HG03432 (cell line): Measurements from ENCODE around the gene NAV1.

Experiments
- ATAC-seq: cut with Tn5 transposase; IDR thresholded peaks from one replicate; pipeline ENCODE4 v1.9.1; 2021; ENCODE audit warnings: mild to moderate bottlenecking, moderate library complexity; ENCODE audit not compliant: unreplicated experiment

The NAV1 gene

DNA sequence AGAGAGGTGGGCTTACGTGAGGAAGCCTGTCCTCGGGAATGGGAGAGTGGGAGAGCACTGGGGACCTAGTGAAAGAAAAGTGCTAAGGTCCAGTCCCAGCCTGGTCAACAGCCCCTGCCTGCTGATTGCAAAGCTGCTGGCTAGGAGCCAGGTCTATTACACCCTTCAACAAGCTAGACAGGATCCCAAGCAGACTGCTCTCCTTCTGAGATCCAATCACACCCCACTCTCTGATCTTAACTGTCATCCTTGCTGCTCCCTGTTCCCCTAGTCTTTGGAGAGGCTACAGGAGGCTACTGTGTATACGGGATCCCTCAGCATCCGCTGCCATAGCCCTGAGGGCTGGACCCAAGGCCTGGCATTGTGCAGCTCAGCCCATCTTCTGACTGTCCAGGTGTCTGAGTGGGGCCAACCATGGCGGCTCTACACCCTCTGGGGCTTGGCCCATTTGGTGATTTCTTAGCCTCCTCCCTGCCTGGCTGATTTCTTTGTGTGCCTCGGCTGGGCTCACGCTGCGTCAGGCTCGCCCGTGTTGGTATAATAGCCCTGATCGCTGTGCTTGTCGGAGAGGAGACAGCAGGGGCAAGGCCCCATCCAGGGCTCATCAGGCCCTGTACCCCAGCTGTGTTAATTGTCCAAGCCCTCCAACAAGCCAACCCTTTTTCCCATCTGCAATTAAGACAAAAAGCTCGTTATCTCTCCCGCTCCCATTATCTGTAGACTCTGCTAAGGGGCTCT lies 43.9 kb downstream of the NAV1 start:
- no peak for ATAC-seq

DNA sequence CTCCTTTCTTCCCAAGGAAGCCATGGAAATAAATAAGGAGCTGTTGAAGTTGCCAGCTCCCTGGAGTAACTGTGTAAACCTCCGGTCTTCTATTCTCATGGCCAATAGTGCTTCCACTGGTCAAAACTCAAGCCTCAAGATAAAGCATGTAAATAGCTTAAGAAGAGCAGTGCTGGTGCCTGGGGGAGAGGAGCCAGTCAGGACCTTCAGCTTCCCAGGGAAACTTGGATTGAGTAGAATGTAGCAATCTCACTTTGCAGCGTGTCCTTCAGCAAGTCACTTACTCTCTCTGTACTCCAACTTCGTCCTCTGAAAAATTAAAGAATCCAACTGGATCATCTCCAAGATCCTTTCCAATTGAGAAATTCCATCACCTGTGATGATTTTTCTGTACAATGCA lies 44.7 kb downstream of the NAV1 start:
- no peak for ATAC-seq

DNA sequence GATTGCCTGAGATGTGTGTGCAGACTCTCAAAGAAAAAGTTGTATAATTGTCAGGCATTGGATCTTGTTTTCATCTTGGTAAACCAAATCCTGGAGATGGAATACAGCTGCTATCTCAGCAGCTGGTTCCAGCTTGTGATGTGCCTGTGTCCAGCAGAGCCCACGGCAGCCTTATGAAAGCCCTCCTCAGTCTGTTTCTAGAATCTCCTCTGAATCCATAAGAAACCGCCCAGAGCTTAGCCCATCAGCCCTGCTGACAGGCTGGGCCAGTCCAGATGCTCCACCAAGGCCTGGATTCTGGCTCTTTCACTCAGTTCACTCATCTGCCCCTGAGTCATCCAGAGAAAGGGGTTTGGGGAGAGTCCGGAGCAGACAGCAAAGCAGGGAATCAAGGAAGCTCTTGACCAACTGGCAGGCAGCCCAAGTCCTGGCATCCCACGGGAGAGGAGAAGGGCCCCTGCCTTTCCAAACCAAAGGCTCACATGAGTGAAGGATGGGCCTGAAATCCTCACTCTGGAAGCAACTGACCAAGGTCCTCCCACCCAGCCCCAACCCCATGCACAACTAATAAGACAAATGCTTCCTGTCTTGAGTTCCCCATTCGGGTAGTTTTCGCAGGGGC lies 45.7 kb downstream of the NAV1 start:
- no peak for ATAC-seq

DNA sequence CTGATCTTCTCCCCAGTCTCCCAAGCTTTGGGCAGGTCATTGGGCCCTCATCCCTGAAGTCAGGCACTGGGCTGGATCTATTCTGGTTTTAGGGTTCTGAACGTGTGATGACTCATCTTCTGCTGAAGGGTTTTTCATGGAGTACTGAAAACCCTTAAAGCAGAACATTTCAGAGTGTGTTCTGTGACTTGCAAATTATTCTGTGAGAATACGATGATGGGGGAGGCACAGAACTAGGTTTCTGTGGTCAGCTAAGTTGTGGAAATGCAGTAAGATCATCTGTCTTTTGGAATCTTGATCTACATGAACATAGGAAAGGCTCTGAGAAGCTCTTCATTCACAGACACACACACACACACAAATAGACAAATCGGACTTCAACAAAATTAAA lies 46.2 kb downstream of the NAV1 start:
- ATAC-seq: no peak

- no peak for ATAC-seq
Observed at GRCh38 chr1:201585901-201586300, 47.0 kb downstream of the NAV1 start.

DNA sequence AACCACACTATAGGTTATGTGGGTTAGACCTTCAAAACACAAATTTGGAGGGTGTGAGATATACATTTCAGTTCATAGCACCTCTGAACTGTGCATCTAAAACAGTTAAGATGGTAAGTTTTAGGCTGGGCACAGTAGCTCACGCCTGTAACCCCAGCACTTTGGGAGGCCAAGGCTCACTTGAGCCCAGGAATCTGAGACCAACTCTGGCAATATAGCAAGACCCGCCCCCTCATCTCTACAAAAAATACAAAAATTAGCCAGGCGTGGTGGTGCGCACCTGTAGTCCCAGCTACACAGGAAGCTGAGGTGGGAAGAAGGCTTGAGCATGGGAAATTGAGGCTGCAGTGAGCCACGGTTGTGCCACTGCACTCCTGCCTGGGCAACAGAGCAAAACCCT lies 47.9 kb downstream of the NAV1 start:
- ATAC-seq: no peak

- ATAC-seq: no peak
Observed at GRCh38 chr1:201587729-201588128, 48.8 kb downstream of the NAV1 start.
